ENCODE data around the gene AQP9.
"Not testable (repeated sequence)": the region's sequence is repeated elsewhere in the genome, so short reads cannot be mapped to it uniquely, and the experiment has no call there.

AQP9 gene, protein sequence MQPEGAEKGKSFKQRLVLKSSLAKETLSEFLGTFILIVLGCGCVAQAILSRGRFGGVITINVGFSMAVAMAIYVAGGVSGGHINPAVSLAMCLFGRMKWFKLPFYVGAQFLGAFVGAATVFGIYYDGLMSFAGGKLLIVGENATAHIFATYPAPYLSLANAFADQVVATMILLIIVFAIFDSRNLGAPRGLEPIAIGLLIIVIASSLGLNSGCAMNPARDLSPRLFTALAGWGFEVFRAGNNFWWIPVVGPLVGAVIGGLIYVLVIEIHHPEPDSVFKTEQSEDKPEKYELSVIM
- 0 to 0.27 (median 0.08) reads per million in 4 donors for total RNA-seq

DNA sequence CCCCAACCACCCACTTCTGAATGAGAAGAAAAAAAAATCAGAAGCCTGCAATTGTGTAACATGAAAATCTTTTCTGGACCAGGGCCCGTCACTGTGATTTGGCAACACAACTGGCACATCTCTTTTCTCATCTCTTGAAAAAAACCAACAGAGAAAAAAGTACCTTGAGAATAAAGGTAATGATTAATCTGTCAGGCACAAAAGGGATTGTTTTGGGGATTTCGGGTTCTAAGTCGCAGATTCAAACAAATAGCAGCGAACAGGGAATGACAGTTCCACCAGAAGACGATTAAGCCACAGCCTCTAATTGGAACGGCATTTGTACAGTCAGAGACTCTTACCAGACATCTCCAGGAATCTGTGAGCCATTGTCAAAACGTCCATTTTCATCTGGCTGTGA lies at the start of gene AQP9:
TSS of gene AQP9 (plus strand) at position 276 of the 400 bp plus-strand sequence. CDS start 185 bp downstream, outside the sequence.
- no peak for DNase-seq

DNA sequence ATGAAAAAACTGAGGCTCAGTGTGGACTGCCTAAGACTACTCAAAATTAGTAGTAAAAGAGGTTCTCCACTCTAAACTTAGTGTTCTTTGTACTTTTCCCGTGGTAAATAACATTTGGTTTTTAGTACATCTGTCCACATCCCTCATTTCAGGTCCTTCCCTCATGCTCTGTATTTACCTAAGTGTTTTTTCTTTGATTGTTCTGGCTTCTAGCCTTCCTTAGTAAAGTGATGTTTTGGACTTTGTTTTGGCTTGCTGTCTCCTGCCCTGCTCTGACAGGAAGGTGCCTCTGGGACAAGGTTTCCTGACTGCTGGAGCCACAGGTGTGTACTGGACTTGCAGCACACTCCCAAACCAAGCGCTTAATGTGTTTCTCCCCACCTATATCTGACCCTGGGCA lies 42.8 kb upstream of the AQP9 start:
- no peak for DNase-seq

DNA sequence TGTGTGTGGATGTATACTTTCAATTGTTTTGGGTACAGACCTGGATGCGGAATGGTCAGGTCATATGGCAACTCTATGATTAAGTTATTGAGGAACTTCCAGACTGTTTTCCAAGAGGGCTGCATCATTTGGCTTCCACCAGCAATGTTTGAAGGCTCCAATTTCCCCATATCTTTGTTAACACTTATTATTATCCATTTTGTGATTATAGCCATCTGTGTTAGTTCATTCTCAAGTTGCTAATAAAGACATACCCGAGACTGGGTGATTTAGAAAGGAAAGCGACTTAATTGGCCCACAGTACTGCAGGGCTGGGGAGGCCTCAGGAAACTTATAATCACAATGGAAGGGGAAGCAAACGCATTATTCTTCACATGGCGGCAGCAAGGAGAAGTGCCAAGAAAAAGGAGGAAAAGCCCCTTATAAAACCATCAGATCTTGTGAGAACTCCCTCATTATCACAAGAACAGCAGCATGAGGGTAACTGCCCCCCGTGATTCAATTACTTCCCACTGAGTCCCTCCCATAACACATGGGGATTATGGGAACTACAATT lies 41.6 kb upstream of the AQP9 start:
- no peak for DNase-seq

DNA sequence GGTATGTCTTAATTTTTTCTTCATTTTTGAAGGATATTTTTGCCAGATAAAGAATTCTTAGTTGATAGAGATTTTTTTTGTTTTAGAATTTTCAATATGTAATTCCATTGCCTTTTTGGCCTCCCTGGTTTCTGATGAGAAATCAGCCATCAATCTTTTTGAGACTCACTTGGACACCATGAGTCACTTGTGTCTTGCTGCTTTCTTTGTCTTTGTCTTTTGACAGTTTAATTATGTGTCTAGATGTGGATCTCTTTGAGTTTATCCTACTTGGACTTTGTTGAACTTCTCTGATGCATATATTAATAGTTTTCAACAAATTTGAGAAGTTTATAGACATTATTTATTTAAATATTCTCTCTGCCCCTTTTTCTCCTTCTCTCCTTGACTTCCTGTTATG lies 34.7 kb upstream of the AQP9 start:
- no peak for DNase-seq

DNA sequence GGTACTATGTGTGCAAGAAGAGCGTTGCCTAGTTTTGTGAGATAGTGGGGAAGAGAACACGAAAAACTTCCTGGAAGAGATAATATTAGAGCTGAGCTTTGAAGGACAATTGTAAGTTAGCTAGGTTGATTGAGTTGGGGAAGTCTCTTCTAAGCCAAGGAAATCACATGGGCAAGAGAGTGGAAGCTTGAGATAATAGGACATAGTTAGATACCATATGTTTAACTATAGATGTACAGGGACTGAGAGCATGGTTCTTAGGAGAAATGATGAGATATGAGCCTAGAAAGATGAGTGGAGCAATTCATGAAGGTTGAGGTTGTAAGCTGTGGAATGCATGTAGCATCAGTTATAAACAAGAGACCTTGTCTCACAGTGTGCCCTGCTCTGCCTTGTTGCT lies 30.1 kb upstream of the AQP9 start:
- no peak for DNase-seq

DNA sequence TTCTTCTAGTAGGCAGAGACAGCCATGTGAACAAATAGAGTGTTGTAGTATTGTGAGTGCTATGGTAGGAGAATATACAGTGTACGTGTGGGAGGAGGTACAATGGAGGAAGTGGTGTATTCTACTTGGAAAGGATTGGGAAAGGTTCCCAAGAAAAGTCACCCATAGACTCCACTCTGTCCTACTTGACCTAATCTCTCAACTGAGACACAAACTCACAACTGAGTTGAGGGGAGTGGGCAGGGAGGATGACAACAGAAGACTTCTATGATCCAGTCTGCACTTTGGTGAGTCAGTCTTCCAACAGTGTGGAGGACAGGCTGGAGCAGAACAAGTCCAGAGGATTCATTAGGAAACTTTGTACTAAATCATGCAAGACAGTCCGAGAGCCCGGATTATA lies 28.8 kb upstream of the AQP9 start:
- no peak for DNase-seq

DNA sequence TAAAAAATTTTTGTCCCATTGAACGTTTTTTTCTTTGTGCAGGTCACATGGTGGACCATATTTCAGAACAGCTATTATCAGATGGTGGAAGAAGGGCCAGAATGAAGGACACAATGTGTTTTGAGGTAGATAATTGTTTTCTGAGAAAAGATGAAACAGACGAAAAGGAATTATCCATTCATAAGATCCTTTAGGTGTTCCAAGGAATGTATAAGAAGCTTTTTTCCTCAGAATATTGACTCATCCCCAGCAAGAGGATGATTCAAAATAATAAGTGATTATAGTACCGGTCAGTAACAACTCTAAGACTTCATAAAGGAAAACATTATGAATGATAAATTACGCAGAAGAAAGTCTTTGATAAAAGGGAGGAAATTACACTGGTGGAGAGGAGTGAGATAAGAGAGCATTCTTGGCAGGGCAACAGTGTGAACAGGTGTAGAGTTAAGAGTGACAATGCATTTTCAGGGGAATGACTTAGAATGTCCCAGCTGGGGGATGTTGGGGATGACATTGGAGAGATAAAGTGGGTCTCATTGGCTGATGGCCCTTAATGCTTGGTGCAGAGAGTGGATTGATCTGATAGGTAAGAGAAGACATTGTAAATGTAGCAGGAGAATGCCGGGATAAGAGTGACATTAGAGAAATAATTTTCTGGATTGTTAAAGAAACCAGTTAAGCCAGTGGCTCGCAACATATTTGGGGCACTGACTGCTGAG lies 27.0 kb upstream of the AQP9 start:
- no peak for DNase-seq

DNA sequence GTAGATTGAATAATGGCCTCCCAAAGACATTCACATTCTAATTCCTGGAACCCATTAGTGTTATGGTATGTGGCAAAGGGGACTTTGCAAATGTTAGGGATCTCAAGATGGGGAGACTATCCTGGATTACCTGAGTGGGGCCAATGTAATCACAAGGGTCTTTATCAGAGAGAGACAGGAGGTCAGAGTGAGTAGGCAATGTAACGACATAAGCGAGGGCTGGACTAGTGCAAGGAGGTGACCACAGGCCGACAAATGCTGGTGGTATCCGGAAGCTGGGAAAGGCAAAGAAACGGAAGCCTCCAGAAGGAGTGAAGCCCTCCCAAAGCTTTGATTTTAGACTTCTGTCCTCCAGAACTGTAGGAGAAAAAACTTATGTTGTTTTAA lies 26.5 kb upstream of the AQP9 start:
- DNase-seq = no peak

DNA sequence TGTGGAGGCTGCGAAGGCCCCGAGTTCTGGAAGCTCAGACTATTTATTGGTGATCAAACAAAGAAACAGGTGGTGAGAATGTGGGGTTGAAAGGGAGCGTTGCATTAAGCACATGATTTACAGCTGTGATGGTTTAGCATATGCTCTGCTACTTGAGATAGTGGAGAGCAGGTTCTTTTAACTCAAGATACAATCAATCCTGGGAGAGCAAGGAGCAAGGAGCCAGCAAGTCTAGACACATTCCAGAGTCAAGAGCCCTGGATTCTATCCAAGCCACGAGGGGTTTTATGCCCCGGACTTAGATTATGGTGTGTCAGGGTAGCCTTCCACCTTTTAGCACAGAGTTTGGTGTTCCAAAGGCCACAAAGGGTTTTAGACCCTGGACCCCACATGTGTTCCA lies 24.8 kb upstream of the AQP9 start:
- not testable (repeated sequence) for DNase-seq

DNA sequence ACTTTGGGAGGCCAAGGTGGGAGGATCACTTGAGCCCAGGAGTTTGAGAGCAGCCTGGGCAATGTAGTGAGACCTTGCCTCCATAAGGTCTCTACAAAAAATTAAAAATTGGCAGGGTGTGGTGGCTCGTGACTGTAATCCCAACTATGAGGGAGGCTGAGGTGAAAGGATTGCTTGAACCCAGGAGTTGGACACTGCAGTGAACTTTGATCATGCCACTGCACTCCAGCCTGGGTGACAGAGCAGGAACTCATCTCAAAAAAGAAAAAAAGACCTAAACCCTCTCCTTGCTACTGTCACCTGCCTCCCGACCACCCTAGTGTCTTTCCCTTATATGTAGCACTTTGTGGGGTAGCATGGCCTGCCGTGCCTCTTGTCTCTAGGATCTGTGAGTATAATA lies 23.8 kb upstream of the AQP9 start:
- no peak for DNase-seq

DNA sequence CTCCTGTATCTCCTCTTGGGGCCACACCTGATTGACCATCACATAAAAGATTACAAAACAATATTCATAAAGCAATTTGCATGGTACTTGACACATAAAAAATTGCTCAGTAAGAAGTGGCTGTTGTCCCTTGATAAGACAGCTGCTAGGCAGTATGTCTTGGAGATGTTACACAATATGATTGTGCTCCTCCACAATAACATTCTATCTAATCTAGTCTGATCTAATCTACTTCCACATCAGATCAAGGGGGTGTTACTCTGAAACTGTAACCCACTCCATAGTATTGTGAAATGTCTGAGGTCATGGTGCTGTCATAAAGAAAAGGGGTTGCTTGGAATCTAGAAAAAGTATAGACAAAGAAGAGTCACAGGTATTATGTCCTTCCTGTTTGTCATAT lies 23.4 kb upstream of the AQP9 start:
- no peak for DNase-seq

DNA sequence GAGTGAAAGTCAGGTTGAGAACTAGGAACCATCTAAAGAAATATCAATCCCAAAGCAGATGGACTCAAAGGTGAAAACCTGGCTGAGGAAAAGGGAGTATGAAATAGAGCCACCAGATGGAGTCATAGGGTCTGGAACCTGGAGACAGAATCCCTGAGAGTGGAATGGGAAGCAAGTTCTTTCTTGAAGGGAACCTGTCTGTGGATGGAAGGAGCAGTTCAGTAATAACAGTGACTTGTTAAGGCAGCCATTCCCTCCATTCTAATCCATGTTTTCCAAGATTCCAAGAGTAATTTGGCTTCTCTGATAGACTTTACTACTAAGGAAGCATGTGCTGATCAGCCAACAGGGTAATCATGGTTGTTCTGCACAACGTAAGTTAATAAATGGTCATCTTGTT lies 22.5 kb upstream of the AQP9 start:
- DNase-seq = no peak

DNA sequence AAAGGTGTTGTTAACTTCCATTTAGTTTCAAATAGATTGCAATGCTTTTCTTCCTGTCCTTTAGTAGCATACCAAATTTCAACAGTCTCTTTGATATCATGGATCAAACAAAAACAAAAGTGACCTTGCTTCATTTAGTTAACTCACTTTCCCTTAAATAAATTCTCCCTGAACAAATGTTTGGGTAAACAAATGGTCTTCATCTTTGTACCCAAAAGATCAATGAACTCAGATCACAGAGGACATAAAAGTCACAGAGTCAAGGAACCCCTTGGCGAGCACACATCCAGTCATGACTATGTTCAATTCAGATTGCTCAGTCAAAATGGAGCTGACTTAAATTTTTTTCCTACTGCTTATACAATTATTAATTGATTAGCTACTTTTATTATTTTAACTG lies 20.6 kb upstream of the AQP9 start:
- no peak for DNase-seq

DNA sequence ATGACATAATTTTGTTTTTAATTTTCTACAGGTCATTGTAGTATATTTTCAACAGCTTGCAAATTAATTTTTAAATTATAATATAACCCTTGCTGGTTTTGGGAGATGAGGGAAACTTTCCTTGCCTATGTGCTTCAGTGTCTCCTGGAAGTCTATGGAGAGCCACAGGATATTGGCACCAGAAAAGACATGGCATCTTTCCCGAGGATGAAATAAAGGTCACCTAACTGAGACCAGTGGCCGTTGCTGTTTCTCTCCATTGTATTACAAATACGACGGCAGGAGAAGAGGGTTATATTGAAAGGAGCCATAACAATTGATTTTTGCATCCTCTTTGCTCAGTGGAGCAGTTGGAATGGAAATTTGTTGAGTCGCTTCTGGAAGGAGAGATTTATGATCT lies 19.9 kb upstream of the AQP9 start:
- no peak for DNase-seq

DNA sequence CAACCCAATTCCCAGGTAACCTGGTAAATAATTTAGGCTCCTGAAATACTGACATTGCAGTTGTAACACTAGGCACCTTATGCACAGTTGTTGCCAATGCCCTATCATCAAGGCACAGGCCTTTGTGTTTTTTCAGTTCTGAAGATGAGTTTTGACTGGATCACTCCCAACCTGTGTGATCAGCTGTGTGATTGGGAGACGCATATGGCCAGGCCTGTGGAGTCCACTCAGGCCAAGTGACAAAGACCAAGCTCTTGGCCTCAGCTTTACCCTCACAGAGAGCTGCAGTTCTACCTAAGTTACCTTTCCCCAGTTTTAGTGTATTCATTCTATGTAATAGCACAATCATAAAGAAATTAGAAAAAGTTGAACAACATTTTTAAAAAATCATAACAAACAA lies 19.2 kb upstream of the AQP9 start:
- DNase-seq = no peak

DNA sequence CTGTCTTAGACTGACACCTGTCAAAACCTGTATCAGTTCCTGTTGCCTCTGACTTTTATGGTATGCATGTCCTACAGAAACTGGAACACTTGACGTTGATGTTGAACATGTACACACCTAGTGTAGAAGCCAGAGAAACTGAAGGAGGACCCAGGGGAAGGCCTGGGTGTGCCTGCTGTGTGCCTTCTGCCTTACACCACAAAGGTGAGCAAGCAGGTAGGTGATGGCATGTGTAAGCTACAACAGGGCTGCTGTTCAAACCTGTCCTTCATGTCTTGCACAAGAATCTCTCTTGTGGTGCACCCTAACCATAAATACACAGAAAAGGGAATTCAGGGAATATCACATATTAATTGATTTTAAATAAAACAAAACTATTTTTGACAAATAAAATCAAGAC lies 13.6 kb upstream of the AQP9 start:
- DNase-seq = no peak

DNA sequence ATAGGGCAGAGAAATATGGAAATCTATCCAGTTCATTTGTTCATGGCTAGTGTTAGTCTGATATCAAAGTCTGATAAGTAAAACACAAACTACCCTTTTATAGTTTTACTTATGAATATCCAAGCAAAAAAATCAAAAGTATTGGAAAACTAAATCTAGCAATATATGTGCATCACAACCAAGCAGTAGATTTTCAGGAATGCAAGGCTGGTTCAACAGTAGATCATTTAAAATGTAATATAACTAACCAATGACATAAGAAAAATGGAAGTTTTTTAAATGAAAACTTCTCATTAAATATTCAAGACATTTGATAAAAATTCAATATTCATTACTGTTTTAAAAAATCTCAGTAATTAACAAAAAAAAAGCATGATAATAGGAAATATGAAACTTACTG lies 12.8 kb upstream of the AQP9 start:
- DNase-seq = no peak

DNA sequence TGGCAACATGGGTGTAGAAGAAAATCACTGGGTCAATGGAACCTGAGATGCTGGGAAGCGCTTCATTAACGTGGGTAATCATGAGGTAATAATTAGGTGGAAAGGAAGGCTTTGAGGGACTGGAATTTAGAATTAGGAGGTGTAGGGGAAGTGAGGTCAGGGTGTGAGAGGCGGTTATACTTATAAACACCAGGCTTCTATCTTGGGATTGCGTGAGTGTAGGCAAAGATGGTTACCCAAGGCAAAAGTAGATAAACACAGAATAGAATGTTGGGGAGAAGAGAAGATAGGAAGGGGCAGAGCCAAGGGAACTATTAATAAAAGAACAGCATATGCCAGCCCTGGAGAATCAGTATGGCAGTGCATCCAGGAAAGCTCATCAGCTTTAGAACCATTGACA lies 3.3 kb upstream of the AQP9 start:
- DNase-seq = no peak

DNA sequence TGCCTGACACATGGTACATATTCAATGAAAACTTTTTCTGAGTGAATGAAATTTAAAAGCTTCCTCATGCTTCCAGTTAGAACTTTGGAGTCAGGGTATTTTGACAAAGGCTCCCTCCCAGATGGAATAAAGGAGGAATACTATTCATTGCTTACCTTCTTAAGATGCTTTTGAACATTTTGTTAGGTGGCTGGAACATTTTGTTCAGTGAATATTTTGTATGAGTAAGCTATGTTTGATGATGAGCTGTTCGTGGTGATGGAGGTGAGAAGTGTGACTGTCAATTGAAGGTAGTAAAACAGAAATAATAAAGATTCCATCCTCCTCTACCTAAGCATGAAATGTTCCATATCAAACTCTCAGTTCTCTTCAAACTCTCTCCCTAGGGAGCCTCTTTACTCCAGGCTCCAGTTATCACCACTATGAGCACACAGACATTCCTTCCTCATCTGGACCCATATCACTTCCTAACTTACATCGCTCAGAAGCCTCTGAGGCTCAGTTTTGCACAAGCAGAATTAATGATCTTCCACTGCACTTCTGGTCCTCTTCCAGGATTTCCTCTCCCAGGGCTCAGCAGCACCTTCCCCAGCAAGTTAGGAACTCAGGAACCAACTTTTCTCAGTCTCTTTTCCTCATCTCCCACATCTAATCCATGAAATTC lies 2.5 kb upstream of the AQP9 start:
- no peak for DNase-seq

DNA sequence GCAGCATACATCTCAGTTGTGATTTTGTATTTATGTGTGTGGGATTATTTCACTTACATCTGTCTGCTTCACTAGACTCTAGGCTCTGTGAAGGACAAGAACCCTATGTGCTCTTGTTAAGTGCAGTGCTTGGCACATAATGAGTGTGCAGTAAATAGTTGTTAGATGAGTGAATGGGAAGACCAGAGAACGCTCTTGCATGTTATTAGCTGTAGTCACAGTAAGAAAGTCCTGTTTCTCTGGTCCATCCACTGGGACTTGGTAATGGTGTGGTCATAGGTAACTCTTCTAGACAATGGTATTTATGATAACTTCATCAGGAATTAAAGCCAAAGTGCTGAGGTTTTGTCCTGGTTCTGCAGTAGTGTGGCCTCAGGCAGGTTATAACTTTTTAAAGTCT lies 1.4 kb upstream of the AQP9 start:
- no peak for DNase-seq

DNA sequence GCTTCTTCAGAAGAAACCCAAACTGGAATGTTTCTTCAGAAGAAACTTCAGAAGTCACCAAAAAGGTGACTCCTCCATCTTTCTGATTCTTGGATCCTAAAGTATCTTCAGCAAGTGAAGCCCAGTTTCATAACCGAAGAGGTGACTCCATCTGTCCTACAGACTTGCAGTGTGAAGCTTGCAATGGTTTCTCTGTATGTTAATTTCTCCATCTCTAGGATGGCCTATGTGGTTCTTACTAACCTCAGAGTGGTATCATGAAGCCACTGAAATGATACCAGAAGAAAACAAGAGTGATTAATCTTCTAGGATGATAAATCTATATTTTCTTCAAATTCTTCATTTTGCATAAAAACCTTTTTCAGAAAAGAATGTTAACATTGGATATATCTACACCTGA lies 495 bp upstream of the AQP9 start:
- DNase-seq = no peak

DNA sequence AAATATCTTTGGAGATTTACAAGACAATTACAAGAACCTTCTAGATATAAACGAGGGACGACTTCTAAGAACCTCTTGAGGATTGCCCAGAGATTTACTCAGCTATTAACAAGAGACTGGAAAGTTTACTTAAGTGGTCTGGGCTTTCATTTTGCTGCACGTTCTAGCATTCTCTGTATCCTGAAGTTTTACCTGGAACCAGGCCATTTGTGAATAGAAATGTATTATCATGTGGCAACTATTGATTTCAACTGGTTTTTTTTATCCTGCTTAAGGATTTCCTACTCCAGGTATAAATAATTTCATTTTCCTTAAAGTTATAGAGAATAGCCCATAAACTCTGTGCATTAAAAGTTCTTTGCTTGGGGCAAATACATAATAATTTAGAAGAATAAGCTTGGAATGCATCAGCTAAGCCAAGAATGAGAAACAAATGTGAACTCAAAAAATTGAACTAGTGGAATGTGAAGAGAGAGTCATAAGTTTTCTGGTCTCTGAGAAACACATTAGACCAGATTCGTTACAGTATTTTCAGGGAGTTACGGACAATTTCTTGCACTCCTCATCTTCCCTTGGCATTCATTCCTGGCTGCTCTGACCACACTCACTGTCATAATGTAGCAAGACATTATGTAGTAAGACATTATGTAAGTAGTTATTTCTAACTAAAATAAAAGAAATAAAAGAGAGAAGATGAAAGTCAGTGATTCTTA lies 1.3 kb downstream of the AQP9 start:
- DNase-seq = no peak

DNA sequence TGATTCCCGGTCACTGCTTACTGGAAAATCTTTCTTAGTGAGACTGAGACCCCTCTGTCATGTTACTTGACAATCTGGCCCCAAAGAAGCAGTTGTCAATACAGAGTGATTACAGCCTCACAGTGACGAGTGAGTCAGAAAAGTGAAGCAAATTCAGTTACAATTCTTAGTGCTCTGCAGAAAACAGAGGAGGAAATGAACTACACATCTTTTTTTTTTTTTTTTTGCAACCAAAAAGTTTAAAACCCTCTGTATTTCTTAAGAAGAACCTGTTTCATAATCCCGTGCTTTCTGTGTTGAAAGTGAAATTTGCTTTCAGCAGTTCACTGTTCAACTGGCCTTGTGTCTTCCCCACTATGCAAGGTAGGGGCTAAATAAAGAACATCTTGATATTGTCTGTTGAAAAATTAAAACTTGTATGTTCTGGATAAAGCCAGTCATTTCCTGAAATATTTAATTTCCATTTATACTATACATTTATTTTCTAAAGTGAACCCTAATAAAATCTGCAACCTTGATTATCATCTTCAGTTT lies 1.9 kb downstream of the AQP9 start:
- no peak for DNase-seq
